ENCODE results near the gene CDC26.

DNA sequence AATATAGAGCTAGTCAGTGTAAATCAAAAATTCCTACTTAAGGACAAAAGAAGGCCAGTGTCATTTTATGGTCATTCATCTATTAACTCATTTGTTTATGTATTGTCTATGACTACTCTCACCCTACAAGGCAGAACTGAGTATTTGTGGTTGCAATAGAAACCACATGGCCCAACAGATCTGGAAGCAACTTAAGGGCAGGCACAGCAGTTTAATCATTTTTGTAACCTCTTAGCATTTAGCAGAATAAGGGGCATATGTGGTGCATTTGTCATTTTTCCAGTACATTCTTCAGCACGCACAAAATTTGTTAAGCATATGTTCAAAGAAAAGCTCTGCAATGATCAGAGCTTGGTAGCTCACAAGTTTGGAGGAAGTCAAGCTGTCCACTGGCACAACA lies 55.4 kb downstream of the CDC26 start:
- no peak for TF ChIP-seq POLR2A (IDR thresholded peaks at IDR 0.05)
- TF ChIP-seq CTCF (IDR thresholded peaks at IDR 0.05): no peak
- no peak for TF ChIP-seq EP300 (IDR thresholded peaks at IDR 0.05)

Data from tibial nerve (tissue), 4 donors.